ENCODE data around the gene NHSL2. TPM values are rescaled to one million over a fixed set of nuclear protein-coding genes. Genes with fewer than 3 reads are reported as not detected.

The NHSL2 gene
- total and polyA plus RNA-seq, 2 of the 13 experiments (the other 11 are each of a cell fraction or from before 2014, with no cell fraction given), result not detected

- TF ChIP-seq HMGXB4 (CRISPR knock-in tag; IDR thresholded peaks at IDR 0.05; ENCODE audit: borderline replicate concordance in 1 of 2, low read depth in 1 of 2), result no peak
- TF ChIP-seq ZBTB26 (CRISPR knock-in tag; IDR thresholded peaks at IDR 0.05; ENCODE audit: borderline replicate concordance), result no peak
- no peak for TF ChIP-seq SUZ12 (IDR thresholded peaks at IDR 0.05; ENCODE audit: low read depth, low read length)
- no peak for TF ChIP-seq TAF1 (CRISPR knock-in tag; IDR thresholded peaks at IDR 0.05)
- no peak for TF ChIP-seq HOXA7 (CRISPR knock-in tag; IDR thresholded peaks at IDR 0.05)
- peak; percentile 82; the same call in 1 of the 2 replicates for TF ChIP-seq ZNF274 (CRISPR knock-in tag; IDR thresholded peaks at IDR 0.05)
- no peak for TF ChIP-seq ZBTB37 (CRISPR knock-in tag; IDR thresholded peaks at IDR 0.05)
- peak; percentile 65 for TF ChIP-seq TFDP2 (CRISPR knock-in tag; IDR thresholded peaks at IDR 0.05)
- 0 out of 2 replicates have a peak, but pooled peaks have one; percentile 46 for TF ChIP-seq ZNF329 (CRISPR knock-in tag; IDR thresholded peaks at IDR 0.05; ENCODE audit: low read depth)
- no peak for TF ChIP-seq KAT2B (IDR thresholded peaks at IDR 0.05; ENCODE audit: borderline replicate concordance, low read depth, low read length)
- TF ChIP-seq ZBTB7B (CRISPR knock-in tag; IDR thresholded peaks at IDR 0.05), result no peak
- no peak for TF ChIP-seq ZNF644 (CRISPR knock-in tag; IDR thresholded peaks at IDR 0.05; ENCODE audit: low read depth)
- no peak for TF ChIP-seq TBP (CRISPR knock-in tag; IDR thresholded peaks at IDR 0.05)
- no peak for TF ChIP-seq EP300 (IDR thresholded peaks at IDR 0.05; ENCODE audit: low read depth in 2 of 2, low read length in 2 of 2)
- TF ChIP-seq EP300 (CRISPR knock-in tag; IDR thresholded peaks at IDR 0.05; ENCODE audit: borderline replicate concordance), result no peak
- no peak for TF ChIP-seq ZNF615 (CRISPR knock-in tag; IDR thresholded peaks at IDR 0.05; ENCODE audit: borderline replicate concordance)
- TF ChIP-seq ZNF792 (CRISPR knock-in tag; IDR thresholded peaks at IDR 0.05), result peak; percentile 60; the same call in 1 of the 2 replicates
- TF ChIP-seq TIGD3 (CRISPR knock-in tag; IDR thresholded peaks at IDR 0.05; ENCODE audit: borderline replicate concordance), result no peak
- peak; percentile 70; the same call in 1 of the 2 replicates for TF ChIP-seq ZNF766 (CRISPR knock-in tag; IDR thresholded peaks at IDR 0.05; ENCODE audit: borderline replicate concordance)
- peak; percentile 69 for TF ChIP-seq SALL1 (CRISPR knock-in tag; IDR thresholded peaks at IDR 0.05)
- TF ChIP-seq ZNF225 (CRISPR knock-in tag; IDR thresholded peaks at IDR 0.05), result no peak
- TF ChIP-seq ZNF234 (CRISPR knock-in tag; conservative IDR thresholded peaks at IDR 0.05), result no peak
- no peak for TF ChIP-seq ZNF354B (CRISPR knock-in tag; IDR thresholded peaks at IDR 0.05)
These were observed 107.8 kb downstream of the NHSL2 start (continued) for GRCh38 chrX:72018277-72019112.

Data from HepG2 (cell line).